ENCODE data around the gene CEACAM19.
"Not testable (repeated sequence)": the region's sequence is repeated elsewhere in the genome, so short reads cannot be mapped to it uniquely, and the experiment has no call there.

CEACAM19 gene

GRCh38 chr19:44671400-44671799, at the start of gene CEACAM19:
Gene CEACAM19, plus strand, starts transcription at chr19:44671482. Its CDS starts 450 bp downstream, at chr19:44671932.
- Mint-ChIP-seq H3K4me1 (no peaks in the 10 kb centered on the region), H3K4me3 (no peak within 1 kb of the TSS), H3K36me3 (ENCODE audit: insufficient read depth) (no peaks in the 10 kb centered on the region), H3K9me3 (no peaks in the 10 kb centered on the region), H3K27me3 (peaks cover 11% of the 10 kb centered on the region), H3K27ac (ENCODE audit: low read depth) (no peak within 1 kb of the TSS)
- ATAC-seq (replicated peaks; ENCODE audit: extremely low read depth, poor library complexity, severe bottlenecking) (no peak), DNase-seq (ENCODE audit: low spot score in 2 of 2) (no peak)

- Mint-ChIP-seq H3K9me3 (peaks cover 6% of the 10 kb centered on the region), H3K27me3 (peaks cover 45% of the 10 kb centered on the region), H3K27ac (ENCODE audit: low read depth) (no peak overlapping the region), H3K4me3 (no peak overlapping the region), H3K36me3 (ENCODE audit: insufficient read depth) (peaks cover under 1% of the 10 kb centered on the region), H3K4me1 (no peaks in the 10 kb centered on the region)
- no peak for ATAC-seq (replicated peaks; ENCODE audit: extremely low read depth, poor library complexity, severe bottlenecking)
- no peak for DNase-seq (ENCODE audit: low spot score in 2 of 2)
These were observed 48.2 kb upstream of the CEACAM19 start for GRCh38 chr19:44623080-44623479.

GRCh38 chr19:44623626-44624025, 47.7 kb upstream of the CEACAM19 start:
- ATAC-seq (replicated peaks; ENCODE audit: extremely low read depth, poor library complexity, severe bottlenecking) = no peak
- Mint-ChIP-seq H3K27ac (ENCODE audit: low read depth) (no peak overlapping the region), H3K4me3 (no peak overlapping the region)

GRCh38 chr19:44624840-44625354, 46.4 kb upstream of the CEACAM19 start:
- Mint-ChIP-seq H3K36me3 (ENCODE audit: insufficient read depth) (no peaks in the 10 kb centered on the region), H3K9me3 (peaks cover 6% of the 10 kb centered on the region), H3K27ac (ENCODE audit: low read depth) (no peak overlapping the region), H3K4me3 (no peak overlapping the region), H3K4me1 (no peaks in the 10 kb centered on the region), H3K27me3 (peaks cover 56% of the 10 kb centered on the region)
- no peak for DNase-seq (ENCODE audit: low spot score in 2 of 2)
- no peak for ATAC-seq (replicated peaks; ENCODE audit: extremely low read depth, poor library complexity, severe bottlenecking)

More at GRCh38 chr19:44623626-44624025, 47.7 kb upstream of the CEACAM19 start:
- Mint-ChIP-seq H3K36me3 (ENCODE audit: insufficient read depth) (no peaks in the 10 kb centered on the region), H3K9me3 (peaks cover 6% of the 10 kb centered on the region), H3K27me3 (peaks cover 50% of the 10 kb centered on the region), H3K4me1 (no peaks in the 10 kb centered on the region)
- DNase-seq (ENCODE audit: low spot score in 2 of 2) = no peak

- not testable (repeated sequence) for H3K4me3 Mint-ChIP-seq; H3K4me1 Mint-ChIP-seq; H3K9me3 Mint-ChIP-seq; H3K27ac Mint-ChIP-seq (ENCODE audit: low read depth); ATAC-seq (replicated peaks; ENCODE audit: extremely low read depth, poor library complexity, severe bottlenecking); DNase-seq (ENCODE audit: low spot score in 2 of 2); H3K36me3 Mint-ChIP-seq (ENCODE audit: insufficient read depth)
- H3K27me3 Mint-ChIP-seq = peaks cover 56% of the 10 kb centered on the region
These were observed 45.6 kb upstream of the CEACAM19 start for GRCh38 chr19:44625637-44626036.

GRCh38 chr19:44626048-44626624, 45.1 kb upstream of the CEACAM19 start:
- H3K36me3 Mint-ChIP-seq (ENCODE audit: insufficient read depth) = no peaks in the 10 kb centered on the region
- DNase-seq (ENCODE audit: low spot score in 2 of 2) = no peak
- H3K27me3 Mint-ChIP-seq = peaks cover 56% of the 10 kb centered on the region
- H3K4me3 Mint-ChIP-seq = no peak overlapping the region
- no peaks in the 10 kb centered on the region for H3K4me1 Mint-ChIP-seq
- peaks cover 6% of the 10 kb centered on the region for H3K9me3 Mint-ChIP-seq
- no peak for ATAC-seq (replicated peaks; ENCODE audit: extremely low read depth, poor library complexity, severe bottlenecking)
- no peak overlapping the region for H3K27ac Mint-ChIP-seq (ENCODE audit: low read depth)

GRCh38 chr19:44627631-44628030, 43.7 kb upstream of the CEACAM19 start:
- H3K27ac Mint-ChIP-seq (ENCODE audit: low read depth) = no peak overlapping the region
- peaks cover 57% of the 10 kb centered on the region for H3K27me3 Mint-ChIP-seq
- DNase-seq (ENCODE audit: low spot score in 2 of 2) (no peak), ATAC-seq (replicated peaks; ENCODE audit: extremely low read depth, poor library complexity, severe bottlenecking) (no peak)
- H3K9me3 Mint-ChIP-seq = peaks cover 6% of the 10 kb centered on the region
- no peak overlapping the region for H3K4me3 Mint-ChIP-seq
- H3K4me1 Mint-ChIP-seq = no peaks in the 10 kb centered on the region
- H3K36me3 Mint-ChIP-seq (ENCODE audit: insufficient read depth) = no peaks in the 10 kb centered on the region

- ATAC-seq (replicated peaks; ENCODE audit: extremely low read depth, poor library complexity, severe bottlenecking) (no peak), DNase-seq (ENCODE audit: low spot score in 2 of 2) (no peak)
- H3K36me3 Mint-ChIP-seq (ENCODE audit: insufficient read depth) = no peaks in the 10 kb centered on the region
- peaks cover 6% of the 10 kb centered on the region for H3K9me3 Mint-ChIP-seq
- H3K27me3 Mint-ChIP-seq = peaks cover 52% of the 10 kb centered on the region
- H3K4me1 Mint-ChIP-seq = no peaks in the 10 kb centered on the region
- no peak overlapping the region for H3K27ac Mint-ChIP-seq (ENCODE audit: low read depth)
- no peak overlapping the region for H3K4me3 Mint-ChIP-seq
These were observed 42.5 kb upstream of the CEACAM19 start for GRCh38 chr19:44628793-44629192.

GRCh38 chr19:44631611-44632010, 39.7 kb upstream of the CEACAM19 start:
- H3K9me3 Mint-ChIP-seq; H3K4me1 Mint-ChIP-seq; ATAC-seq (replicated peaks; ENCODE audit: extremely low read depth, poor library complexity, severe bottlenecking); H3K27ac Mint-ChIP-seq (ENCODE audit: low read depth); DNase-seq (ENCODE audit: low spot score in 2 of 2); H3K4me3 Mint-ChIP-seq; H3K36me3 Mint-ChIP-seq (ENCODE audit: insufficient read depth): not testable (repeated sequence)
- H3K27me3 Mint-ChIP-seq = peaks cover 57% of the 10 kb centered on the region

GRCh38 chr19:44634058-44634457, 37.2 kb upstream of the CEACAM19 start:
- not testable (repeated sequence) for H3K4me1 Mint-ChIP-seq; H3K9me3 Mint-ChIP-seq; ATAC-seq (replicated peaks; ENCODE audit: extremely low read depth, poor library complexity, severe bottlenecking); DNase-seq (ENCODE audit: low spot score in 2 of 2); H3K36me3 Mint-ChIP-seq (ENCODE audit: insufficient read depth); H3K4me3 Mint-ChIP-seq; H3K27ac Mint-ChIP-seq (ENCODE audit: low read depth)
- peaks cover 49% of the 10 kb centered on the region for H3K27me3 Mint-ChIP-seq

GRCh38 chr19:44634785-44635184, 36.5 kb upstream of the CEACAM19 start:
- Mint-ChIP-seq H3K36me3 (ENCODE audit: insufficient read depth) (no peaks in the 10 kb centered on the region), H3K27ac (ENCODE audit: low read depth) (no peak overlapping the region), H3K4me3 (no peak overlapping the region), H3K9me3 (no peaks in the 10 kb centered on the region), H3K27me3 (peaks cover 48% of the 10 kb centered on the region), H3K4me1 (no peaks in the 10 kb centered on the region)
- no peak for DNase-seq (ENCODE audit: low spot score in 2 of 2)
- ATAC-seq (replicated peaks; ENCODE audit: extremely low read depth, poor library complexity, severe bottlenecking) = no peak

- H3K4me3 Mint-ChIP-seq = no peak overlapping the region
- no peak for DNase-seq (ENCODE audit: low spot score in 2 of 2)
- no peaks in the 10 kb centered on the region for H3K36me3 Mint-ChIP-seq (ENCODE audit: insufficient read depth)
- H3K9me3 Mint-ChIP-seq = no peaks in the 10 kb centered on the region
- H3K27me3 Mint-ChIP-seq = peaks cover 56% of the 10 kb centered on the region
- no peak for ATAC-seq (replicated peaks; ENCODE audit: extremely low read depth, poor library complexity, severe bottlenecking)
- no peak overlapping the region for H3K27ac Mint-ChIP-seq (ENCODE audit: low read depth)
- H3K4me1 Mint-ChIP-seq = no peaks in the 10 kb centered on the region
These were observed 35.5 kb upstream of the CEACAM19 start for GRCh38 chr19:44635581-44636438.

All from central memory CD8-positive, alpha-beta T cell (primary cell).